Esophagus squamous epithelium (tissue), 4 donors: Measurements from ENCODE around the gene ADGRB3.

Experiments
- POLR2A ChIP-seq, 4 donors: fragments of 450-650 bp; IDR thresholded peaks; one replicate each; pipeline ENCODE4 v1.6.1; 2017; ENCODE audit warnings: antibody characterized with exemption in 4 of 4, mild to moderate bottlenecking in 4 of 4, moderate library complexity in 3 of 4
- TF ChIP-seq, protein P1 (sequence below), 6 experiments: fragments of 450-650 bp in 4 of 6; fragments of 200-600 bp in 2 of 6; sonication (generic) in 2 of 6; IDR thresholded peaks; one replicate each; pipeline ENCODE4 v1.5.1; 2016 to 2019; ENCODE audit warnings: antibody characterized with exemption in 6 of 6, mild to moderate bottlenecking in 4 of 6, moderate library complexity in 4 of 6

DNA sequence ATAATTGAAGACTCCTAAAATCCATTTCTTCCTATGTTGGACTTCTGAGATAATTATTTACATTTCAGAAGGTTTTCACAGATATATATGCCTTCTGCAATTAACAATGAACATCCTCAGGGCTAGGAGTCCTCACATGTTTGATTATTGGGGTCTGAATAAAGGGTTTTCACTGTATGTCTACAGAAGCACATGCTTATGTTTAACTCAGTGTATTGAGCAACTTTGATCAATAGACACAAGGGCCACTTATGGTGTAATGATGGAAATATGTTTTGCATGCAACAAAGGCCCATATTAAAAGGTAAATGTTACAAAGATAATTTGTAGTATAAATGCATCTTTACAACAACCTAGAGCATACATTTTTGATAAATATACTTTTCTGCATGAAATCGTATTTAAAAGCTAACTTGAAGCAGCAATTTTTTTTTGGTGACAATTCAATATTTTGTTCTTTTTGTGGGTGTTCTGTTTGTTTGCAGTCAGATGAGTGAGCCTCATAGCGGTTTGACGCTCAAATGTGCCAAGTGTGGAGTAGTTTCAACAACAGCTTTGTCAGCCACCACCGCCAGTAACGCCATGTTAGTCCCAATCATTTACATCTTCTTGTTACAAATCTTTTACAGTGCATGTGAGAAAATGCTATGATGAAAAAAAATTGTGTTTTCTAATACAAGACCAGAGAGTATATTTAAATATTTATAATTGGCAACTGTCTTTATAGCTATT is 703.5 kb downstream of the ADGRB3 start:
- TF ChIP-seq, protein P1, sequence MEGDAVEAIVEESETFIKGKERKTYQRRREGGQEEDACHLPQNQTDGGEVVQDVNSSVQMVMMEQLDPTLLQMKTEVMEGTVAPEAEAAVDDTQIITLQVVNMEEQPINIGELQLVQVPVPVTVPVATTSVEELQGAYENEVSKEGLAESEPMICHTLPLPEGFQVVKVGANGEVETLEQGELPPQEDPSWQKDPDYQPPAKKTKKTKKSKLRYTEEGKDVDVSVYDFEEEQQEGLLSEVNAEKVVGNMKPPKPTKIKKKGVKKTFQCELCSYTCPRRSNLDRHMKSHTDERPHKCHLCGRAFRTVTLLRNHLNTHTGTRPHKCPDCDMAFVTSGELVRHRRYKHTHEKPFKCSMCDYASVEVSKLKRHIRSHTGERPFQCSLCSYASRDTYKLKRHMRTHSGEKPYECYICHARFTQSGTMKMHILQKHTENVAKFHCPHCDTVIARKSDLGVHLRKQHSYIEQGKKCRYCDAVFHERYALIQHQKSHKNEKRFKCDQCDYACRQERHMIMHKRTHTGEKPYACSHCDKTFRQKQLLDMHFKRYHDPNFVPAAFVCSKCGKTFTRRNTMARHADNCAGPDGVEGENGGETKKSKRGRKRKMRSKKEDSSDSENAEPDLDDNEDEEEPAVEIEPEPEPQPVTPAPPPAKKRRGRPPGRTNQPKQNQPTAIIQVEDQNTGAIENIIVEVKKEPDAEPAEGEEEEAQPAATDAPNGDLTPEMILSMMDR (IDR thresholded peaks at IDR 0.05): no peak
- TF ChIP-seq POLR2A (IDR thresholded peaks at IDR 0.05): no peak
